ENCODE data around the gene MXRA8.

MXRA8 gene

GRCh38 chr1:1367315-1367714 lies 9.0 kb upstream of the MXRA8 start:
- no peak for DNase-seq (ENCODE audit: low spot score)

- no peak for DNase-seq (ENCODE audit: low spot score)
Observed at GRCh38 chr1:1366699-1367066, 8.3 kb upstream of the MXRA8 start.

GRCh38 chr1:1365875-1366698 lies 7.7 kb upstream of the MXRA8 start:
- DNase-seq (ENCODE audit: low spot score), result no peak

- DNase-seq (ENCODE audit: low spot score), result no peak
Observed at GRCh38 chr1:1364266-1364665, 5.9 kb upstream of the MXRA8 start.

GRCh38 chr1:1361982-1362423 lies 3.6 kb upstream of the MXRA8 start:
- DNase-seq (ENCODE audit: low spot score), result no peak

- DNase-seq (ENCODE audit: low spot score), result no peak
Observed at GRCh38 chr1:1361233-1361981, 3.1 kb upstream of the MXRA8 start.

- no peak for DNase-seq (ENCODE audit: low spot score)
Observed at GRCh38 chr1:1360506-1361169, 2.3 kb upstream of the MXRA8 start.

GRCh38 chr1:1359664-1360468 lies 1.5 kb upstream of the MXRA8 start:
- no peak for DNase-seq (ENCODE audit: low spot score)

GRCh38 chr1:1359308-1359663 lies 931 bp upstream of the MXRA8 start:
- DNase-seq (ENCODE audit: low spot score), result no peak

GRCh38 chr1:1357871-1358432 lies 403 bp downstream of the MXRA8 start:
- DNase-seq (ENCODE audit: low spot score), result no peak

GRCh38 chr1:1356796-1357401 lies 1.5 kb downstream of the MXRA8 start:
- no peak for DNase-seq (ENCODE audit: low spot score)

- DNase-seq (ENCODE audit: low spot score), result no peak
Observed at GRCh38 chr1:1356166-1356795, 2.1 kb downstream of the MXRA8 start.

- DNase-seq (ENCODE audit: low spot score), result no peak
Observed at GRCh38 chr1:1355416-1355815, 2.9 kb downstream of the MXRA8 start.

- DNase-seq (ENCODE audit: low spot score), result no peak
Observed at GRCh38 chr1:1354271-1355247, 3.8 kb downstream of the MXRA8 start.

GRCh38 chr1:1353389-1354151 lies 4.8 kb downstream of the MXRA8 start:
- no peak for DNase-seq (ENCODE audit: low spot score)

GRCh38 chr1:1352786-1353388 lies 5.5 kb downstream of the MXRA8 start:
- DNase-seq (ENCODE audit: low spot score), result no peak

GRCh38 chr1:1351511-1352427 lies 6.6 kb downstream of the MXRA8 start:
- DNase-seq (ENCODE audit: low spot score), result no peak

All from pons (tissue), 1 donor.